HG02588 (cell line): ENCODE results near the gene TSPAN15.
"Not testable (repeated sequence)": the region's sequence is repeated elsewhere in the genome, so short reads cannot be mapped to it uniquely, and the experiment has no call there.

ENCODE experiments used
- ATAC-seq: cut with Tn5 transposase; IDR thresholded peaks from one replicate; pipeline ENCODE4 v1.9.1; 2021; ENCODE audit warnings: mild to moderate bottlenecking, moderate library complexity; ENCODE audit not compliant: unreplicated experiment

The TSPAN15 gene

GRCh38 chr10:69533658-69534057 is 82.4 kb downstream of the TSPAN15 start:
- no peak for ATAC-seq

GRCh38 chr10:69536521-69536920 is 85.3 kb downstream of the TSPAN15 start:
- ATAC-seq: not testable (repeated sequence)

DNA sequence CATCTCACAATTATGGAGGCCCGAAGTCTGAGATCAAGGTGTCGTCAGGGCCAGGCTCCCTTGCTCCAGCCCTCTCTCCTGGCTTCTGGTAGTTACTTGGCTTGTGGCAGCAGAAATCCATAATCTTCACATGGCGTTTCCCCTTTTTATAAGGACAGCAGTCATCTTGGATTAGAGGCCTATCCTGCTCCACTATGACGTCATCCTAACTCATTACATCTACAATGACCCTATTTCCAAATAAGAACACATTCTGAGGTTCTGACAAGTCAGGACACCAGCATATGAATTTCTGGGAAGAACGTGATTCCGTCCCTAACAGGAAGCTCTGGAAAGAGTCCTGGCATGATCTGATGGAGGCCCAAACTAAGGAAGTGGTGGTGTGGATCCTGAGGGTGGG is 86.2 kb downstream of the TSPAN15 start:
- ATAC-seq: no peak

DNA sequence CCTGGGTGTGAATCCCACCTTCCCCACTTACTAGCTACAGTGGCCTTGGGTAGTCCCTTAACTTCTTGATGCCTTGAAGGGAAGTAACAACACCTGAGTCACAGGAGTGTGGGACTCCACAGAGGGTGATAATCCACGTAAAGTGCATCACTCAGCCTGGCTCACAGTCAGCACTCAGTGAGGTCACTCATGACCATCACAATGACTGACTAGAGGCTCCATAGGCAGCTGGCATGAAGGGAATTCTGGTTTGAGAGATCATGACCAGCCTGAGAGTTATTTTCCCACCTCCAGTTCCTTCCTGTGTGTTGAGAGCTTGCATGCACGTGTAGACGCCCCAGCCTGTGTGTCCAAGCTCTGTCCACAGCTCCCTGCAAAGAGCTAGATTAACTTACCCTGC is 87.2 kb downstream of the TSPAN15 start:
- ATAC-seq: no peak

DNA sequence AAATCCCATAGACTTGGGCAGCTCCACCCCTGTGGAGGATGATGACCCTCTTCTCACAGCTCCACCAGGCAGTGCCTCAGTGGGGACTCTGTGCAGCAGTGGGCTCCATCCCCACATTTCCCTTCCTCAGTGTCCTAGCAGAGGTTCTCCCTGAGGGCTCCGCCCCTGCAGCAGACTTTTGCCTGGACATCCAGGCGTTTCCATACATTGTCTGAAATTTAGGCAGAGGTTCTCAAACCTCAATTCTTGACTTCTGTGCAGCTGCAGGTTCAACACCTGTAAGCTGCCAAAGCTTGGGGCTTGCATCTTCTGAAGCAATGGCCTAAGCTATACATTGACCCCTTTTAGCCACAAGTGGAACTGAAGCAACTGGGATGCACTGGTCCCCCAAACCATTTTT is 90.2 kb downstream of the TSPAN15 start:
- no peak for ATAC-seq

- ATAC-seq: no peak
These were observed 98.7 kb downstream of the TSPAN15 start for GRCh38 chr10:69549959-69550358.

- no peak for ATAC-seq
These were observed 101.0 kb downstream of the TSPAN15 start for GRCh38 chr10:69552268-69552667.

DNA sequence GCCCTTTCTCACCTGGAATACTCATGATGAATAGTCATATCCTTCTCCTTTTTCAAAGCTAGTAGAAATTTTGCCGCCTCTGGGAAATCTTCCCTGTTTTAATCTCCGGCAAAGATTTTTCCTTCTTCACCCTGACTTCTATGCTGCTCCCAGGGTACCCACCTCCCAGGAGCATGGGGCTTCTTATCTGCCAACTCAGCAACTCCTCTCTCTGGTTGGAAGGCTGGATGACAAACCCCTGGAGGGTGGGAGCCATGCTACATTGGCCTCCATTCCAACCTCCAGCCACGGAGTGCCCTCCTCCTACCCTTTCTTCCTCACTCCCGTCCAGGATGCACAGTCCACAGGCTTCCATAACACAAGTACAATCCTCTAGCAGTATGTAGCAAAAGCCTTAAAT is 102.1 kb downstream of the TSPAN15 start:
- no peak for ATAC-seq

DNA sequence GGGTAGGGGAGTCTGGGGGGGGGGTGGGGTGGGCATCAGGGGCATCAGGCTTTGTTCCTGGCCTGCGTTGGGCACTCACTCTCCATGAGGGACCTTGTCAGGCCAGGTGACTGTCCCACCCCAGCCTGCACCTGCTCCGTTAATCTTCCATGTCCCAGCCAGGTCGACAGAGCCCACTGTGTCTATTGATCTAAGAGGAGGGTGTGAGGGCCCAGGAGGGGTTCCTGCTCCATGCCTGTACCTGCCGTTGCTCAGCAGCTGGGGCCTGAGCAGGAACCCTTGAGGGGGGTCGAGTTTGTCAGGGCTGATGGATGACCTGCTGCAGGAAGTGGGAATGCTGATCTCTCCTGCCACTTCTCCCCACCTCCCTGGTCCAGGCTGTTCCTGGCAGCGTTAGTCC is 103.3 kb downstream of the TSPAN15 start:
- ATAC-seq: no peak
